ENCODE results near the gene CORO6.

GRCh38 chr17:29596811-29597210 is 25.9 kb downstream of the CORO6 start:
- TF ChIP-seq POLR2AphosphoS5 (IDR thresholded peaks at IDR 0.05) (no peak), CTCF (IDR thresholded peaks at IDR 0.05) (no peak), POLR2A (IDR thresholded peaks at IDR 0.05) (no peak)

All from breast epithelium (tissue), 3 donors.